HS-5 (cell line): Measurements from ENCODE around the gene ADI1.
"Not testable (repeated sequence)": the region's sequence is repeated elsewhere in the genome, so short reads cannot be mapped to it uniquely, and the experiment has no call there.

ENCODE experiments used
- DNase-seq: peaks from one replicate; pipeline ENCODE4 v3.0.0-alpha.2; 2012; ENCODE audit warnings: low read depth

ADI1 gene

GRCh38 chr2:3493615-3494007 is 25.7 kb downstream of the ADI1 start:
- DNase-seq = no peak

GRCh38 chr2:3492951-3493614 is 26.2 kb downstream of the ADI1 start:
- peak; percentile 59 for DNase-seq

DNA sequence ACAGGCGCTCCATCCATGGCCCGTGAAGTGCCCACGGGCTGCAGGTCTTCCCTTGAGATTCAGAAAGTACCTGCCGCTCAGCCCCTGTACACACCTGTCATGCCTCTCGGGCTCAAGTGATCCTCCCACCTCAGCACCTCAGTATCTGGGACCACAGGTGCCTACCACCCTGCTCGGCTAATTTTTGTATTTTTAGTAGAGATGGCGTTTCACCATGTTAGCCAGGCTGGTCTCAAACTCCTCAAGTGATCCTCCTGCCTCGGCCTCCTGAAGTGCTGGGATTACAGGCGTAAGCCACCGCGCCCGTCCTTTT is 26.9 kb downstream of the ADI1 start:
- DNase-seq = not testable (repeated sequence)

GRCh38 chr2:3491716-3492474 is 27.4 kb downstream of the ADI1 start:
- DNase-seq = no peak

DNA sequence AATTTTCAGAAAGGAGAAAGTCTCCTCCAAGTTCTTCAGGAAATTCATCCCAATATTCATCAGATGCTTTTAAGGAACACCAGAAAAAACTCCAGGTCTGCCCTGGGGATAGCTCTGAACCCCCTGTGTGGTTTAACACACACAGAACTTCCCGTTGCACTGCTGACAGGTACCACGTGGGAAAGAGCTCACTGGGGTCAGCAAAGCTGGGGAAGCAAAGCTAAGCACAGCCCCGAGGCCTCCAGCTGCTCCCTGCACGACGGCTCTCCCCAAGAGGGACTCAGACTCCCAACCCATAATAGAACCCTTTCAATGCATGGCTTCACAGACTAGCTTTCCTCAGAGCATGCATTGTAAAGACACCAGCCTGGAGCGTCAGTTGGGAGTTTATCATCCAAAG is 28.0 kb downstream of the ADI1 start:
- no peak for DNase-seq

- no peak for DNase-seq
These were observed 28.9 kb downstream of the ADI1 start for GRCh38 chr2:3490191-3491170.

- no peak for DNase-seq
These were observed 29.6 kb downstream of the ADI1 start for GRCh38 chr2:3489764-3490115.

- no peak for DNase-seq
These were observed 30.2 kb downstream of the ADI1 start for GRCh38 chr2:3488855-3489763.

GRCh38 chr2:3488061-3488531 is 31.2 kb downstream of the ADI1 start:
- no peak for DNase-seq

GRCh38 chr2:3487432-3487831 is 31.9 kb downstream of the ADI1 start:
- DNase-seq = no peak

- DNase-seq = no peak
These were observed 32.3 kb downstream of the ADI1 start for GRCh38 chr2:3487028-3487425.

GRCh38 chr2:3486047-3487027 is 33.0 kb downstream of the ADI1 start:
- no peak for DNase-seq

- no peak for DNase-seq
These were observed 34.2 kb downstream of the ADI1 start for GRCh38 chr2:3485166-3485565.

DNA sequence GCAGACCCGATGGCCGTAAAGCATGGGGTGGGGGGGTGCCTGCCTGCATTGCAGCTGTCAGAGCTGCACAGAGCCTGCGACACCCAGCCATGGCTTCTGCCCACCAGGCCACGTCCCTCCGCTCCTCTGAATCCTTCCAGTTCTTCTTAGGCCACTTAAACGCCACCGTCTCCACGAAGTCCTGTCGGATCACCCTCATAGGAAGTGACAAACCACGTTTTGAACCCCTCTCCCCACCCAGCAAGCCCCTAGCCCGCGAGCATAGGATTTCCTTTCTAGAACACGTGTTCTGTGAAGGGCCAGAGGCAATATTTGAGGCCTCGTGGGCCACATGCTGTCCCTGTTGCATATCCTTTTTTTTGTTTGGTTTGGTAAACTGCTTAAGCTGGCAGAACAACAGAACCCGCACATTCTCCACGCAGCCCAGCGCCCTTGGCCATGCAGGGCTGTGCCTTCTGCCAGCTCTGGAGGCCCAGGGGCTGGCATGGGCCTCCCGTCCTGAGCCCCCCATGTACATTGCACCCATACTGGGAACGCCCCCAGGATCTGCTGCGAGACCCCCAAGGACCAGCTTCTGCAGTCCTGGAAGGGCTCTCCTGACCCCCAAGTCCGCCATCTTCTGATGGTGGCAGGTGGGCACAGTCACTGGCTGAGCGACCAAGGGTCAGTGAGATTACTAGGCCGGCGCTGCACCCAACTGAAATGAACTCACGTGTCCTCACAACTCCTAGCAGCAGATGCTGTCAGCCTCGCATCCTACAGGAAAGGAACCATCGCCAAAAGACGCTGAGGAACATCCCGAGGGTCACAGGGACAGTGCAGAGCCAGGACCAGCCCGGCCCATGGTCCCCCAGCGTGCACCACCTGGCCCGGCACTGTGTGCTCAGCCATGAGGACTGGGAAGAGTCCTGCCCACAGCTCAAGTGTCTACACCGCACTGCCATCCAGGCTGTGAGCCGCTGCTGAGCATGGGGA is 35.1 kb downstream of the ADI1 start:
- no peak for DNase-seq

DNA sequence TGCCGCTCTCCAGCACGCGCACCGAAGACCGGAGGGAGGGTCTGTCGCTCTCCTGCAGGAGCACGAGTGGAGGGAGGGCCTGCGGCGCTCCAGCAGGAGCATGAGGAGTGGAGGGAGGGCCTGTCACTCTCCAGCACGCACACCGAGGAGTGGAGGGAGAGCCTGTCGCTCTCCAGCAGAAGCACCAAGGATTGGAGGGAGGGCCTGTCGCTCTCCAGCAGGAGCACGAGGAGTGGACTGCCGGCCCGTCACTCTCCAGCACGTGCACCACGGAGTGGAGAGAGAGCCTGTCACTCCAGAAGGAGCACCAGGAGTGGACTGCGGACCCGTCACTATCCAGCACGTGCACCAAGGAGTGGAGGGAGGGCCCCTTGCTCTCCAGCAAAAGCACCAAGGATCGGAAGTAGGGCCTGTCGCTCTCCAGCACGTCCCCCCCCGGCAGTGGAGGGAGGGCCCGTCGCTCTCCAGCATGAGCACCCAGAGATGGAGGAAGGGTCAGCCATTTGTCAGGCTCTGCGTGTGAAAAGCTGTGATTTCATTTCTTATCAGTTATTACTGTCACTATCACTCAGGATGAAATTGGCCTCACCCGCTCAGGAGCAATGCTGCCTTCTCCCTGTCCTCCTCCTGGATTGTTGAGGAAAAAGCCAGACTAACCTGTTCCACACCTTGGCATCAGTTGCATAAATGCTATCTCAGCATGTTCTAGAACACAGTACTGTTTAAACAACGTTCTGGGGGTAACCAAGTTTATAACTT is 35.9 kb downstream of the ADI1 start:
- DNase-seq = no peak

- DNase-seq = no peak
These were observed 36.9 kb downstream of the ADI1 start for GRCh38 chr2:3482363-3482821.

GRCh38 chr2:3481736-3482362 is 37.5 kb downstream of the ADI1 start:
- no peak for DNase-seq

GRCh38 chr2:3481011-3481400 is 38.3 kb downstream of the ADI1 start:
- no peak for DNase-seq
